Measurements from ENCODE around the gene CFL1.

The CFL1 gene

GRCh38 chr11:65859095-65859811, 1.3 kb upstream of the CFL1 start:
- peak; percentile 13 for TF ChIP-seq CTCF (IDR thresholded peaks at IDR 0.05; ENCODE audit: low read depth, low read length)
- H3K4me3 ChIP-seq (replicated peaks in 1 of 2; ENCODE audit: low read depth in 2 of 2, low read length in 2 of 2): peak overlapping the region; percentile 74 to 95
- peak; percentile 99 for DNase-seq (ENCODE audit: low read depth in 2 of 2)

GRCh38 chr11:65858681-65859087, 704 bp upstream of the CFL1 start:
- no peak for TF ChIP-seq CTCF (IDR thresholded peaks at IDR 0.05; ENCODE audit: low read depth, low read length)
- peak overlapping the region; percentile 74 to 95 for H3K4me3 ChIP-seq (replicated peaks in 1 of 2; ENCODE audit: low read depth in 2 of 2, low read length in 2 of 2)
- no peak for DNase-seq (ENCODE audit: low read depth in 2 of 2)

GRCh38 chr11:65857500-65857852, 504 bp downstream of the CFL1 start:
- peak overlapping the region; percentile 92 to 99 for H3K4me3 ChIP-seq (replicated peaks in 1 of 2; ENCODE audit: low read depth in 2 of 2, low read length in 2 of 2)
- TF ChIP-seq CTCF (IDR thresholded peaks at IDR 0.05; ENCODE audit: low read depth, low read length): no peak
- no peak for DNase-seq (ENCODE audit: low read depth in 2 of 2)

GRCh38 chr11:65856689-65857499, 1.1 kb downstream of the CFL1 start:
- peak overlapping the region; percentile 92 to 99 for H3K4me3 ChIP-seq (replicated peaks in 1 of 2; ENCODE audit: low read depth in 2 of 2, low read length in 2 of 2)
- TF ChIP-seq CTCF (IDR thresholded peaks at IDR 0.05; ENCODE audit: low read depth, low read length): no peak
- DNase-seq (ENCODE audit: low read depth in 2 of 2): peak; percentile 68 to 73

GRCh38 chr11:65855927-65856363, 2.0 kb downstream of the CFL1 start:
- DNase-seq (ENCODE audit: low read depth in 2 of 2): no peak
- no peak for TF ChIP-seq CTCF (IDR thresholded peaks at IDR 0.05; ENCODE audit: low read depth, low read length)

GRCh38 chr11:65854852-65855837, 2.8 kb downstream of the CFL1 start:
- TF ChIP-seq CTCF (IDR thresholded peaks at IDR 0.05; ENCODE audit: low read depth, low read length): no peak
- DNase-seq (ENCODE audit: low read depth in 2 of 2): no peak
- peak overlapping the region in 1 of 2 donors; percentile 99 for H3K4me3 ChIP-seq (replicated peaks in 1 of 2; ENCODE audit: low read depth in 2 of 2, low read length in 2 of 2)

More at GRCh38 chr11:65855927-65856363, 2.0 kb downstream of the CFL1 start:
- H3K4me3 ChIP-seq (replicated peaks in 1 of 2; ENCODE audit: low read depth in 2 of 2, low read length in 2 of 2): peak overlapping the region; percentile 92 to 99

Measured in cardiac fibroblast (primary cell).